HG02852 (cell line): ENCODE data around the gene ANO4.

Experiments used
- ATAC-seq: cut with Tn5 transposase; IDR thresholded peaks from one replicate; pipeline ENCODE4 v1.9.1; 2021; ENCODE audit warnings: mild to moderate bottlenecking, moderate library complexity; ENCODE audit not compliant: unreplicated experiment

Gene ANO4

GRCh38 chr12:100794441-100795173, at the start of gene ANO4:
Gene ANO4 (plus strand): TSS chr12:100794776. CDS start chr12:100901786, 107,010 bp downstream.
- no peak for ATAC-seq

GRCh38 chr12:100745378-100746071, 49.1 kb upstream of the ANO4 start:
- no peak for ATAC-seq

GRCh38 chr12:100752841-100753240, 41.7 kb upstream of the ANO4 start:
- ATAC-seq = no peak

GRCh38 chr12:100753837-100754236, 40.7 kb upstream of the ANO4 start:
- ATAC-seq = no peak

GRCh38 chr12:100755186-100755585, 39.4 kb upstream of the ANO4 start:
- ATAC-seq = no peak

- ATAC-seq = no peak
These were observed 36.5 kb upstream of the ANO4 start for GRCh38 chr12:100758083-100758482.

DNA sequence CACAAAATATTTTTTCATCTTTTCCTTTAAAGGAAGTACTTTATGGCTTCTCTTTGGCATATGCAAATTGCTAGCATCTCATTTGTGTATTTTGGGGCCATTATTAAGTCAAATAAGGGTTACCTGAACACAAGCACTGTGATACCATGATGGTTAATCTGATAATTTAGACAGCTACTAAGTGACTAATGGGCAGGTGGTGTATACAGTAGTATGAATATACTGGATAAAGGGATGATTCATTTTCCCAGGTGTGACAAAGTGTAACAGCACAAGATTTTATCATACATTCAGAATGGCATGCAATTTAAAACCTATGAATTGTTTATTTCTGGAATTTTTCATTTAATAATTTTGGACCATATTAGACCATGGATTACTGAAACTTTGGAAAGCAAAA, 27.2 kb upstream of the ANO4 start:
- no peak for ATAC-seq

- no peak for ATAC-seq
These were observed 26.6 kb upstream of the ANO4 start for GRCh38 chr12:100767950-100768349.

- no peak for ATAC-seq
These were observed 15.5 kb upstream of the ANO4 start for GRCh38 chr12:100778967-100779590.

DNA sequence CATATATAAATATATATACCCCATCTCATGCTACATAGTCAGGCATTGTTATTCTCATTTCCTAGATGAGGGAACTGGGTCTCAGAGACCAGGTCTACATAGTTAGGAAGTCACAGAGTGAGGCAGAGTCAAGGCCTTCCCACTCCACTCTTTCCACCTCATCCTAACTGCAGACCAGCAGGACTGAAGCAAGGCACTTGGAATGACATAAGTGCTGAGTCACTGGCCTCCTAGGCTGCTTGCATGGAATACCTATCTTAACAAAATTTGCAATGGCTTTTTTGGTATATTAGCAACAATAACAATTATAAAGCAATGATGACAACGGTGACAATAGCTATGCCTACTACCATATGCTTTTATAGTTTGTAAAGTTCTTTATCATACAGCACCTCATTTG, 5.4 kb upstream of the ANO4 start:
- no peak for ATAC-seq

- ATAC-seq = no peak
These were observed 4.6 kb upstream of the ANO4 start for GRCh38 chr12:100789975-100790374.

DNA sequence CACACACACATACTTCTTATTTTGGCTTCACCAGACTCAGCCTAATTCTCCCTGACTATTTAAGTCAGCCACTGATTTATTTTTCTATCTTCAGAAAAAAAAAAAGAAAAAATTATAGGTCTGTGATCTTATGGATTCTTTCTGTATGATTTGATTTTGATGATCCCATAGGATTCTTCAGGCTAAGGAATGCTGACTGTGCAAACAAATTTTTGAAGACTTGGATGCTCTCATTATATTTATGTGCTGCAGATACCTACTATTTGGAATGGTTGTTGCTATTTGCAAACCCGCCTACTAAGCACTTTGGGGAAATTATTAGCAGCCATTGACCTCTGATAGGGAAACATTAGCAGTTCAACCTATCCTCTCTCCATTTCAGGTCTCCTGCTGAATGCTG, 4.0 kb upstream of the ANO4 start:
- ATAC-seq = no peak

GRCh38 chr12:100793182-100793581, 1.4 kb upstream of the ANO4 start:
- no peak for ATAC-seq

- ATAC-seq = no peak
These were observed 711 bp downstream of the ANO4 start for GRCh38 chr12:100795174-100795799.

- no peak for ATAC-seq
These were observed 1.2 kb downstream of the ANO4 start for GRCh38 chr12:100795800-100796179.

DNA sequence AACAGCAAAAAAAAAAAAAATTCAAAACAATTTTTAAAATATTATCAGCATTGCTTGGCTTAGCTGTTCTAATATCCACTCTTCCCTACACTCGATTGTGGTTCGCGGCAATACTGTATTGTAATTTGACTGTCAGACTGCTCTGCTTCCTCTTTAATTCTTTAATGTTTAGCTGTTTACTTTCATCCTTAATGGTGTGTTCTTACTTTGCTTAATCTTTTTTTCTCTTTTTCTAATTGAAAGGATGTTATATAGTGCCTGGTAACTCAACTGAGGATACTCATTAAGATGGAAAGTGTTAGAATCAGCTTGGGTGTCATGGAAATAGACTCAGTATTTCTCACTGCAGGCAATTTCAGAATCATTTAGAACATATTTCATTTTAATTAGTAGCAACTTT, 2.0 kb downstream of the ANO4 start:
- ATAC-seq = no peak

GRCh38 chr12:100797246-100797645, 2.7 kb downstream of the ANO4 start:
- no peak for ATAC-seq

DNA sequence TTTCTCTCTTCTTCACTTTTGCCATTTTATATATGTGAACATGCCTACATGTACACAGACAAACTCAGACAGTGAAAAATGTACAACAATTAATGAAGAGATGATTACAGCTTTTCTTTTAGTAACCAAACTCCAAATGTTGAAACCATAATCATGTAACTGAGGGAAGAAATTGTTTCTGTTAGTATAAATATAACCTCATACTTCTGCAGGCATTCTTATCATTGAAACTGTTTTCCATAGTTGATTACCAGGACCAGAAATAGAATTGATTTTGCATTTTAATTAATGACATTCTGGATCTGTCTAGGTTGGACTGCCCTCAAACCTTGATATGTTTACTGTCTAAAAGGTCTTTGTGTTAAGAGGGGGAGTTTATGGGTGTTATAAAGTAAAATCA, 3.2 kb downstream of the ANO4 start:
- ATAC-seq = no peak

GRCh38 chr12:100798286-100799160, 3.9 kb downstream of the ANO4 start:
- ATAC-seq = no peak

- no peak for ATAC-seq
These were observed 5.2 kb downstream of the ANO4 start for GRCh38 chr12:100799770-100800169.

DNA sequence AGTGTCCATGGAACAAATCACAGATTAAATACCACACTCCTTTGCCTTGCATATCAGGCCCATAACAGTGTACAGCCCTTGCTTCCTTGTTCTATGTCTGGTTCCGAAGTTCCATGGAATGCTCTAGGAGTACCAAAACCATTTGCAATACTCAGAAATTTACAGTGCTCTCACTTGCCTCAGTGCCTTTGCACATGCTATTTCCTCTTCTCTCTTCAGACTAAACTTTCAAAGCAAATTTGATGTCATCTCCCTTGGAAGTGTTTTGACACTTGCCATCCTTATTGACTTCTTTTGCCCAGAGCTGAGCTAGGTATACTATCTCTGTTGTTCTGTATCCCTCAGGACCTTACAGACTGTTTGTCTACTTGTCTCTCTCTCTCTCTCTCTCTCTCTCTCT, 6.1 kb downstream of the ANO4 start:
- no peak for ATAC-seq
